Measurements from ENCODE around the gene CCM2L.

Gene CCM2L

DNA sequence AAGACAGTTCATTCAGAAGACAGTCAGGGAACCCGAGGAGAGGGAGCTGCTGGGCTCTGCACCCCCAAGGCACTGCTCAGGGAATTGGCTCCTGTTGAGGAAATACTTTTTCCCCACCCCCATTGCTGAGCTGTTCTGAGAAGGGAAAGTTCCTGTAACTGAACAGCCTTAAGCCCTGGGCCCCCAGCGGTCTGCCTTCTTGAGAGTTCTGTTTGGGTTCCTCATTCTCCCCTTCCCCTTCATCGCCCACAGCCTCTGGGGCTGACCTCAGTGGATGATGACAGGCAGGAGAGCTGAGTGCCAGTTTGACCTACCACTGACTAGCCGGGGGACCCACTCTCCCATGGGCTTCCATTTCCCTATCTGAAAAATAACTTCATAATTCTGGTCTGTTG is 52.5 kb downstream of the CCM2L start:
- DNase-seq: no peak

DNA sequence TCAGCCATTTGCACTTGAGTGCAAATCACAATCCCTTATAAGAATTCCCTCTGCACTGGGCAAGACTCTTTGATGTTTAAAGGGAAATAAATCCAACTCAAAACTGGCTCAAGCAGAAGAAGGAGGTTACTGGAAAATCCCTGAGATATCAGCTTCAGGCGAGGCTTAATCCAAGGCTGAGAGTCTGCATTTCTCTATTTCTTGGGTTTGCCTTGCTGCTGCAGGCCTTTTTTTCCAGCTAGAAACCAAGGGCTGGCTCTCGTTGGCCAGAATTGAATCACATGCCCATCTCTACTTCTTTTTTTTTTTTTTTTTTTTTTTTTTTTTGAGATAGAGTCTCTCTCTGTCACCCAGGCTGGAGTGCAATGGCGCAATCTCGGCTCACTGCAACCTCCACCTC is 53.5 kb downstream of the CCM2L start:
- DNase-seq: no peak

DNA sequence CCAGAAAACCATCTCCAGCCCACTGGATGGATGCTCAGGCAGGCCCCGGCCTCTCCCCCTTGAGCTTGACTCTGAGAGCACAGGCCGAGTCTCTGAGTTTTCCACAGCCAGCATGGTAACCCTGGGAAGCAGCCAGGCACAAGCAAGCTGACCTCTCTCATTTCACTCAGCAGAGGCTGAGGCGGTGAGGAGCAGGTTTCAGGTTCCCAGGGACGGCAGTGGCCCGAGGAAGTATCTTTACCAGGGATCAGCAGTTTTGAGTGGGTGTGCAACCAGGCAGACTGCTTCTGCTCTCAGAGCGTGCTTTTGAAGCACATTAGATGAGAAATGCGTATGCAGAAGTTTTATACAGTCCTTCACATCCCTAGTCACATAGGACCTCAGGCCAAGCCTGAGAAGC is 54.4 kb downstream of the CCM2L start:
- DNase-seq: no peak

- no peak for DNase-seq
Measured at GRCh38 chr20:32067234-32067821, 57.1 kb downstream of the CCM2L start.

- DNase-seq: no peak
Measured at GRCh38 chr20:32068174-32068573, 57.9 kb downstream of the CCM2L start.

DNA sequence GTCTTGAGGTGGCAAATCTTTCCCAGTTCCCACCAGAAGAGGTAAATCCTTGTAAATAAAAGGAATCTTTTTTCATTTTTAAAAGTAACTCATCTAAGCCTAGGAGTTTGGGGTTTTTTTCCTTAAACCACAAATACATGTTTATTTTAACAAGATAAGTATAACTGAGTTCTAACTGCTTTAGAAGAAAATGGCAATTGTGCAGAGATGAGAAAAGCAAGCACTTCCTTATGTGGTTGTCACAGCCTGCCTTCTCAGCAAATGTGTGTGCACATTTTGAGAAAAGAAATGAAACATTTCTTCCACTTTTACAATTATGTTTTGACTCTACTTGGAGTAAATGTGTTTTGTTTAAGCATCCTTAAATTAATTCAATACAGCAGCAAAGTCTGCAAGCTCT is 59.5 kb downstream of the CCM2L start:
- no peak for DNase-seq

GRCh38 chr20:32070282-32070681 is 60.0 kb downstream of the CCM2L start:
- no peak for DNase-seq

GRCh38 chr20:32070690-32071213 is 60.5 kb downstream of the CCM2L start:
- no peak for DNase-seq

- no peak for DNase-seq
Measured at GRCh38 chr20:32071395-32072167, 61.3 kb downstream of the CCM2L start.

GRCh38 chr20:32072168-32072750 is 62.0 kb downstream of the CCM2L start:
- no peak for DNase-seq

DNA sequence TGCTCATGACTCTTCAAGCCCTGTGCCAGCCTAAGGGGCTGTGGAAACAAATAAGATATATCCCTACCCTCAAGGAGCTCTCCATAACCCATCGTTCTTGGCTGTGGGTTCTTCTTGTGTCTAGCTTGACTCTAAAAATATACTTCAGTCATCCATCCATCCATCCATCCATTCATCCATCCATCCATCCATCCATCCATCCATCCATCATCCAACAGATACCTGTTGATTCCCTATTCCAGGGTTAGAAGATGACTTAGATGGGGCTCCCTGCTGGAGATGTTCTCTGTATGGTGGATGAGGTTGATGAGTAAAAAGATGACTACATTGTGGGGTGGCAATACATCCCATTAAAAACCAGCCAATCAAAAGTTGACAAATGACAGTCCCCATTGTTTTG is 65.3 kb downstream of the CCM2L start:
- DNase-seq: no peak

GRCh38 chr20:32077190-32077589 is 67.0 kb downstream of the CCM2L start:
- no peak for DNase-seq

DNA sequence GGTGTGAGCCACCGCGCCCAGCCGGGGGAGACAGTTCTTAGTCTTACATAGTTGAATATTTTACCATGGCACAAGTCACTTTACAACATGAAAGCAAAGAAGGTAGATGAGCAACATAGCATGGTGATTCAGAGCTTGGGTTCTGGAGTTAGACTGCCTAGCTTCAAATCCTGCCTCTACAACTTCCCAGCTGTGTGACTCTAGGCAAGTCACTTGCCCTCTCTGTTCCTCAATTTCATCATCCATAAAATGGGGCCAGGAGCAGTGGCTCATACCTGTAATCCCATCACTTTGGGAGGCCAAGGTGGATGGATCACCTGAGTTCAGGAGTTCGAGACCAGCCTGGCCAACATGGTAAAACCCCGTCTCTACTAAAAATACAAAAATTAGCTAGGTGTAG is 68.1 kb downstream of the CCM2L start:
- no peak for DNase-seq

- no peak for DNase-seq
Measured at GRCh38 chr20:32078791-32079190, 68.6 kb downstream of the CCM2L start.

DNA sequence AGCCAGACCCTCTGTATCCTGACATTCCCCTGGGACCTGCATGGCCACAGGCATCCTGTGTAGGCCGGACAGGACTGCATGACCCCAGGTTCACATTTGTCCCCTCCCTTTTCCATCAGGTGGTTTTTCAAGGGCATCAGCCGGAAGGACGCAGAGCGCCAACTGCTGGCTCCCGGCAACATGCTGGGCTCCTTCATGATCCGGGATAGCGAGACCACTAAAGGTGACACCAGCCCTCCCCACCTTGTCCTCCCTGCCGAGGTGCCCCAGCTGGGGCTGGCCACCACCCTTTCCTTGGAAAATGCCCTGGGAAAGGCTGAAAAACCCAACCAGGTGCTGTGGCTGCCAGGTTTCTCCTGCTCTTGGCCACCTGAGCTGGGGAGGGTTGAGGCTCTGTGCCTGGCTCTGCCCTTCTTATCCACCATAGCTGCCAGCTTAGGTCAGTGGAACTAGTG is 69.4 kb downstream of the CCM2L start:
- no peak for DNase-seq

GRCh38 chr20:32080783-32081182 is 70.5 kb downstream of the CCM2L start:
- DNase-seq: no peak
